ENCODE measurements around the gene ANGPTL2.

GRCh38 chr9:127105805-127106465 is 16.5 kb downstream of the ANGPTL2 start:
- no peak for TF ChIP-seq POLR2A (IDR thresholded peaks at IDR 0.05)
- TF ChIP-seq CTCF (IDR thresholded peaks at IDR 0.05) = no peak
